A204.1 (cell line): ENCODE results near the gene LCE1B.

Experiments used
- FAIRE-seq: peaks from 2 replicates; lab custom pipeline; 2012; peaks lifted over from hg19 to GRCh38; lab: Jason Lieb, UNC

Gene LCE1B

DNA sequence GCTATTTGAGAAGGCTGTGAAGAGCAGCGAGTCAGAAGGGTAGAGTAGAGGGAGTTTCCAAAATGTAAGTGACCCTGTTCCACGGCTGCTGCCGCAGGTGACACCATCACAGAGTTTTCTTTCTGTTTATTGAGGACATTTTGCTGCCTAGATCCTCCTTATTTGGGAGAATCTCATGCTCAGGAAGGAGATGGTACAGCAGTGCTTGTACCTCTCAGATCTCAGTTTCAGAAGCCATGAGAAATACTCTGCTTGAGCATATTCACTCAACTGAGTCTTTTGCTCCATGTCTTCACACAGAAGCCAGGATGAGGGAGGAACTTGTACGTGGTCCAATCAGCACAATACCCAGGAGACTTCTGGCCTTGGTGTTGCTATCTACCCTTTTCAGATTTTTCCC is 49.6 kb downstream of the LCE1B start:
- no peak for FAIRE-seq
